Measurements from ENCODE around the gene ICOSLG. TPM values are rescaled to one million over a fixed set of nuclear protein-coding genes. Genes with fewer than 3 reads are reported as not detected.
A peak's percentile ranks its signal among the peaks of the same experiment; 100 is the strongest.

The ICOSLG gene
- total RNA-seq, 1 experiment from 2014 or later = 13.5 TPM

DNA sequence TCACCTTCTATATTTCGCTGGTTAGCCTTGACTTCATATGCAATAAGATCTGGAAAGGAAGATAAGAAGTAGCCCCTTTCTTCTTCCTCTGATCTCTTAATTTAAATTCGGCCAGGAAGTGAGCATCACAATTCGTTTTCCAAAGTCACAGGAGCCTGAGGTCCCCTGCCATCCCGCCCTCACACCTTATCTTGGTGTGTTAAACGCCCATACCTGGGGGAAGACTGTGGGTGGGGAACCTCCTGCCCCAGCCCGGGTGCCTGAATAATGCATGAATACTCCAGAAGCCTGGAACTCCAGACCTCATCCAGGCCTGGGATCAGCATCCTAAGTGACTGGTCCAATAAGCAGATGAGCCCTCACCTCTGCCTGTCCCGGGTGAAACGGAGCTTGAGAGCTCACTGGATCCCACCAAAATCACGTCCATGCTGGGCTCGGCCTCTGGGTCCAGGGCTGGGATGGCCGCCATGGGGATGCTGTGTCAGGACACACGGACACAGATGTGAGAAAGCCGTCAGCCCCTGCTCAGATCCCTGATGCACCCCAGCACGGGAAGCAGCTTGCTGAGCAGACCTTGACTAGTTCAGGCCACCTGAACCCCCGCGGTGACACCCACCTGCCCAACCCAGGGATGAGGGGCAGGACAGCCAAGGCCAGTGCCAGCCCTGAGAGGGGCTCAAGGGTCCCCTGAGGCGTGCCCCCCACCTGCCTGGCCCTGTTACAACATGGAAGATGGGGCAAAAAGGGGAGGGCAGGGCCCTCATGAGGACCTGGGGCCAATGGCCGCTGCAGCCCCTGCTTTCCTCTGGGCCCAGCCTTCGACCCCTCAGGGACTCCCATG is 20.3 kb upstream of the ICOSLG start:
- Mint-ChIP-seq H3K9me3 (ENCODE audit: unreplicated experiment) (peaks cover 18% of the 10 kb centered on the region), H3K4me1 (ENCODE audit: low read depth, unreplicated experiment) (no peaks in the 10 kb centered on the region), H3K27me3 (ENCODE audit: insufficient read depth, unreplicated experiment) (no peaks in the 10 kb centered on the region), H3K4me3 (ENCODE audit: unreplicated experiment) (no peak overlapping the region), H3K27ac (ENCODE audit: unreplicated experiment) (no peak overlapping the region), H3K36me3 (ENCODE audit: insufficient read depth, unreplicated experiment) (peaks cover 5% of the 10 kb centered on the region)
- CTCF ChIA-PET = no interaction called here
- POLR2A ChIA-PET = no interaction called here
- no peak overlapping the region for H3K4me3 ChIP-seq (ENCODE audit: low read depth, low read length)
- no peak for TF ChIP-seq CTCF (IDR thresholded peaks at IDR 0.05; ENCODE audit: insufficient read depth in 1 of 2, low read depth in 1 of 2, low read length in 1 of 2, severe bottlenecking in 1 of 2, unreplicated experiment in 1 of 2)
- no peaks in the 10 kb centered on the region for H3K4me1 ChIP-seq
- no peaks in the 10 kb centered on the region for H3K36me3 ChIP-seq (ENCODE audit: control insufficient read depth, insufficient read depth, low read length)
- intact Hi-C loops (cut with micrococcal nuclease; ENCODE audit: unreplicated experiment) = no loop called here
- 0 out of 2 replicates have a peak, but pooled peaks cover 4% of the 10 kb centered on the region for H3K9me3 ChIP-seq
- H3K27me3 ChIP-seq (replicated peaks; ENCODE audit: control insufficient read depth, insufficient read depth, low read length) = no peaks in the 10 kb centered on the region
- no TSS peak for BruUV-seq (replicated peaks)
- peak in 1 of 2 experiments; percentile 27 for DNase-seq

DNA sequence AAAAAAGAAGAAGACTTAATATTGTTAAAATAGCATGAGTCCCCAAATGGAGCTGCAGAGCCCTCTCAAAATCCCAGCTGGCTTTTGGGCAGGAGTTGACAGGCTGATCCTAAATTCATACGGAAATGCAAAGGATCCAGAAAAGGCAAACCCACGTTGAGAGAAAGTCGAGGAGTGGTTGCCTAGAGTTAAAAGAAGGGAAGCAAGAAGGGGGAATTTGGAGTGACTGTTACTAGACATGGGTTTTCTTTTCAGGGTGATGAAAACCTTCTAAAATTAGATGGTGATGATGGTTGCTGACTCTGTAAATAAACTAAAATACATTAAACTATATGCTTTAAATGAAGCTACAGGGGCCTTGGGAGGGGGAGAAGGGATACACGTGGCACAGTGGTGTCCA is 19.3 kb upstream of the ICOSLG start:
- Histone ChIP-seq H3K27me3 (replicated peaks; ENCODE audit: control insufficient read depth, insufficient read depth, low read length) (no peaks in the 10 kb centered on the region), H3K4me1 (no peaks in the 10 kb centered on the region), H3K36me3 (ENCODE audit: control insufficient read depth, insufficient read depth, low read length) (no peaks in the 10 kb centered on the region), H3K9me3 (0 out of 2 replicates have a peak, but pooled peaks cover 4% of the 10 kb centered on the region), H3K4me3 (ENCODE audit: low read depth, low read length) (no peak overlapping the region)
- peaks cover 5% of the 10 kb centered on the region for H3K36me3 Mint-ChIP-seq (ENCODE audit: insufficient read depth, unreplicated experiment)
- H3K4me1 Mint-ChIP-seq (ENCODE audit: low read depth, unreplicated experiment) = no peaks in the 10 kb centered on the region
- H3K9me3 Mint-ChIP-seq (ENCODE audit: unreplicated experiment) = peaks cover 18% of the 10 kb centered on the region
- intact Hi-C loops (cut with micrococcal nuclease; ENCODE audit: unreplicated experiment) = no loop called here
- no TSS peak for BruUV-seq (replicated peaks)
- POLR2A ChIA-PET = no interaction called here
- no peak overlapping the region for H3K27ac Mint-ChIP-seq (ENCODE audit: unreplicated experiment)
- H3K4me3 Mint-ChIP-seq (ENCODE audit: unreplicated experiment) = no peak overlapping the region
- no peak for DNase-seq
- CTCF ChIA-PET = no interaction called here
- no peaks in the 10 kb centered on the region for H3K27me3 Mint-ChIP-seq (ENCODE audit: insufficient read depth, unreplicated experiment)
- TF ChIP-seq CTCF (IDR thresholded peaks at IDR 0.05; ENCODE audit: insufficient read depth in 1 of 2, low read depth in 1 of 2, low read length in 1 of 2, severe bottlenecking in 1 of 2, unreplicated experiment in 1 of 2) = no peak

DNA sequence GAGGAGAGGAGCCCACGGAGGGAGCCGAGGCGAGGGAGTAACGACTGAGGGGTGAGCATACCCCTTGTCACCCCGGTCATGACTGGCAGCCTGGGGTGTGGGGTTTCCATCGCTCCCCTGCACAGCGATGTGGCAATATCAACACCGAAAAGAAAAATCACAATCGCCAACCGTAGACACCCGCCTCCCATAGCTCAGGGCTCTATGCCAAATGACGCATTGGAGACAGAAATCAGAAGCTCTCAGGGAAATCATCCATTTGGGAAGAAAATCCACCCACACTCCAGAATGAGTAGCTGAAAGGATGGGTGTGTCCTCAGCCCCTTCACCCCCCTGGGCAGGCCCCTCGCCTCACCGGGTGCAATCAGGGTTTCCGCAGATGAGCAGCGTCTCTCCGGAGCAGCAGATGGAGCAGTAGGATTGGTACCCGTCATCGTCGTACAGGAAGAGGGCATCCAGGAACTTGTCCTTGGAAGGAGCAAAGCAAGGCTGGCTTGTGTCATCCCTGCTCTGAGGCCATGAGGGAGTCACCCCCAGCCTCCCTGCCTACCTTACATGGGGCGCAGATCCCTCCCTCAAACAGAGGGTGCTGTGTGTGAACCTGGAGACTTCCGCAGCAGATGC is 18.5 kb upstream of the ICOSLG start:
- BruUV-seq (replicated peaks) = no TSS peak
- H3K27me3 Mint-ChIP-seq (ENCODE audit: insufficient read depth, unreplicated experiment) = no peaks in the 10 kb centered on the region
- TF ChIP-seq CTCF (IDR thresholded peaks at IDR 0.05; ENCODE audit: insufficient read depth in 1 of 2, low read depth in 1 of 2, low read length in 1 of 2, severe bottlenecking in 1 of 2, unreplicated experiment in 1 of 2) = no peak
- H3K4me3 Mint-ChIP-seq (ENCODE audit: unreplicated experiment) = no peak overlapping the region
- ChIA-PET POLR2A (no interaction called here), CTCF (interaction anchor here (0.6 kb wide), 1 partner anchor 338 kb away, joined by 3 read pairs; no protein-coding TSS in a partner anchor)
- no peak overlapping the region for H3K27ac Mint-ChIP-seq (ENCODE audit: unreplicated experiment)
- H3K4me1 Mint-ChIP-seq (ENCODE audit: low read depth, unreplicated experiment) = no peaks in the 10 kb centered on the region
- peaks cover 5% of the 10 kb centered on the region for H3K36me3 Mint-ChIP-seq (ENCODE audit: insufficient read depth, unreplicated experiment)
- Histone ChIP-seq H3K36me3 (ENCODE audit: control insufficient read depth, insufficient read depth, low read length) (no peaks in the 10 kb centered on the region), H3K27me3 (replicated peaks; ENCODE audit: control insufficient read depth, insufficient read depth, low read length) (no peaks in the 10 kb centered on the region), H3K4me3 (ENCODE audit: low read depth, low read length) (no peak overlapping the region), H3K9me3 (0 out of 2 replicates have a peak, but pooled peaks cover 4% of the 10 kb centered on the region), H3K4me1 (no peaks in the 10 kb centered on the region)
- no peak for DNase-seq
- peaks cover 18% of the 10 kb centered on the region for H3K9me3 Mint-ChIP-seq (ENCODE audit: unreplicated experiment)
- intact Hi-C loops (cut with micrococcal nuclease; ENCODE audit: unreplicated experiment) = no loop called here

All from Caco-2 (cell line).